ENCODE results near the gene MYO18A. TPM values are rescaled to one million over a fixed set of nuclear protein-coding genes. Genes with fewer than 3 reads are reported as not detected.
A peak's percentile ranks its signal among the peaks of the same experiment; 100 is the strongest.

Gene MYO18A
- total RNA-seq, 1 experiment from 2014 or later, result 37.2 TPM

- no peaks in the 10 kb centered on the region for H3K27me3 ChIP-seq (ENCODE audit: insufficient read depth, low read length)
- no peaks in the 10 kb centered on the region for H4K20me1 ChIP-seq (ENCODE audit: insufficient read depth)
- H3K4me2 ChIP-seq (ENCODE audit: low read length), result peak overlapping the region; percentile 94
- intact Hi-C loops (cut with micrococcal nuclease), result no loop called here
- peaks cover 32 to 53% of the 10 kb centered on the region in 2 experiments for H3K4me1 ChIP-seq (ENCODE audit: control insufficient read depth in 1 of 2, insufficient read depth in 2 of 2, low read length in 2 of 2)
- no TSS peak for BruUV-seq (replicated peaks)
- ChIA-PET CTCF (interaction anchor here (0.6 to 4.7 kb wide), 10 partner anchors 13 to 57 kb away, joined by 4 to 54 read pairs (median 6); no protein-coding TSS in a partner anchor), RAD21 (ENCODE audit: low non-redundant PET in 1 of 2, low total read pairs in 2 of 2, uncharacterized antibody in 2 of 2, unreplicated experiment in 2 of 2) (interaction anchor here (1.0 to 2.4 kb wide), 5 partner anchors 29 to 35 kb away, joined by 3 to 14 read pairs (median 4); no protein-coding TSS in a partner anchor), POLR2A (interaction anchor here (1.0 to 5.0 kb wide), 6 partner anchors 13 to 229 kb away, joined by 4 to 31 read pairs (median 4); partner anchors contain the start of gene PHF12)
- no peak overlapping the region for H2AFZ ChIP-seq (ENCODE audit: low read depth, low read length, poor library complexity, severe bottlenecking)
- H3K27ac ChIP-seq (ENCODE audit: low read depth, low read length), result peak overlapping the region; percentile 85
- no peak for TF ChIP-seq SP1 (IDR thresholded peaks at IDR 0.05; ENCODE audit: low read depth)
- TF ChIP-seq REST (IDR thresholded peaks at IDR 0.05; ENCODE audit: low read depth), result no peak
- TF ChIP-seq POLR2A (IDR thresholded peaks at IDR 0.05; ENCODE audit: borderline replicate concordance, extremely low read depth, insufficient read depth, insufficient read length), result no peak
- no peak for TF ChIP-seq MAX (IDR thresholded peaks at IDR 0.05)
- TF ChIP-seq RAD21 (IDR thresholded peaks at IDR 0.05; ENCODE audit: low read depth), result no peak
- TF ChIP-seq POLR2AphosphoS5 (IDR thresholded peaks at IDR 0.05; ENCODE audit: low read depth, low read length), result no peak
- TF ChIP-seq EGR1 (IDR thresholded peaks at IDR 0.05; ENCODE audit: low read depth), result no peak
- TF ChIP-seq JUND (IDR thresholded peaks at IDR 0.05), result no peak
- no peak for TF ChIP-seq ZNF274 (IDR thresholded peaks at IDR 0.05; ENCODE audit: low read depth, low read length)
- H3K36me3 ChIP-seq (ENCODE audit: control insufficient read depth in 1 of 2, insufficient read depth in 2 of 2, low read length in 2 of 2), result no peaks in the 10 kb centered on the region
- H3K9ac ChIP-seq (ENCODE audit: low read length), result peak overlapping the region; percentile 83
- no peaks in the 10 kb centered on the region for H3K9me3 ChIP-seq (ENCODE audit: control insufficient read depth in 1 of 2, insufficient read depth in 1 of 2, low read depth in 1 of 2, low read length in 2 of 2)
- no peaks in the 10 kb centered on the region for H3K9me2 ChIP-seq (ENCODE audit: insufficient read depth)
- ATAC-seq (no peak), DNase-seq (ENCODE audit: low read depth, low spot score) (no peak)
- peaks cover 26% of the 10 kb centered on the region for H3K79me2 ChIP-seq (ENCODE audit: insufficient read depth, low read length)
- peak overlapping the region; percentile 58 to 64 for H3K4me3 ChIP-seq (replicated peaks in 1 of 2; ENCODE audit: low read depth in 1 of 2, low read length in 2 of 2)
Measured at GRCh38 chr17:29180788-29181160, 576 bp upstream of the MYO18A start.

All from HCT116 (cell line).